Keratinocyte (primary cell): ENCODE data around the gene HPSE2. TPM values are rescaled to one million over a fixed set of nuclear protein-coding genes. Genes with fewer than 3 reads are reported as not detected.

Source experiments
- DNase-seq: peaks from one replicate; pipeline ENCODE4 v3.0.0-alpha.2; 2011; ENCODE audit warnings: low read depth, missing footprints, low spot score
- FAIRE-seq: peaks from 2 replicates; lab custom pipeline; 2011; peaks lifted over from hg19 to GRCh38; lab: Jason Lieb, UNC
- H2AFZ ChIP-seq: 2 replicates; pipeline ENCODE4 v1.6.0; 2012; ENCODE audit warnings: low read length, control low read depth, inconsistent platforms; ENCODE audit not compliant: control insufficient read depth
- H3K27ac ChIP-seq: 2 replicates; pipeline ENCODE4 v1.5.1; 2011; ENCODE audit warnings: low read length; ENCODE audit not compliant: control insufficient read depth, insufficient read depth
- H3K27me3 ChIP-seq: 3 replicates; pipeline ENCODE4 v1.6.0; 2011; ENCODE audit warnings: low read length; ENCODE audit not compliant: control insufficient read depth, insufficient read depth; ENCODE audit errors: extremely low read depth
- H3K36me3 ChIP-seq, 2 experiments: 2 replicates in 1 of 2; 3 replicates in 1 of 2; pipeline ENCODE4 v1.5.1; 2011; ENCODE audit warnings: low read length in 2 of 2, mild to moderate bottlenecking in 1 of 2; ENCODE audit not compliant: control insufficient read depth in 2 of 2, insufficient read depth in 2 of 2; ENCODE audit errors: extremely low read depth in 1 of 2
- H3K4me1 ChIP-seq: 3 replicates; pipeline ENCODE4 v1.5.1; 2011; ENCODE audit warnings: low read length; ENCODE audit not compliant: control insufficient read depth, insufficient read depth; ENCODE audit errors: extremely low read depth
- H3K4me2 ChIP-seq: 3 replicates; pipeline ENCODE4 v1.6.0; 2011; ENCODE audit warnings: low read depth, low read length; ENCODE audit not compliant: control insufficient read depth, insufficient read depth; ENCODE audit errors: extremely low read depth
- H3K4me3 ChIP-seq, 3 experiments: fragments of 200-600 bp in 1 of 3; sonication (generic) in 1 of 3; 2 replicates in 2 of 3; 3 replicates in 1 of 3; pipeline ENCODE4 v1.5.1; 2011 to 2016; ENCODE audit warnings: low read length in 3 of 3, mild to moderate bottlenecking in 3 of 3, control low read depth in 2 of 3, inconsistent platforms in 1 of 3, low read depth in 1 of 3, mixed read lengths in 1 of 3, mixed run types in 1 of 3, moderate library complexity in 1 of 3; ENCODE audit not compliant: control insufficient read depth in 2 of 3, insufficient read depth in 2 of 3; ENCODE audit errors: extremely low read depth in 1 of 3
- H3K79me2 ChIP-seq: 2 replicates; pipeline ENCODE4 v1.6.0; 2012; ENCODE audit warnings: low read length; ENCODE audit not compliant: control insufficient read depth, insufficient read depth
- H3K9ac ChIP-seq: 3 replicates; pipeline ENCODE4 v1.6.0; 2011; ENCODE audit warnings: low read length; ENCODE audit not compliant: control insufficient read depth, insufficient read depth; ENCODE audit errors: extremely low read depth
- H3K9me1 ChIP-seq: 3 replicates; pipeline ENCODE4 v1.6.0; 2011; ENCODE audit warnings: low read length; ENCODE audit not compliant: control insufficient read depth, insufficient read depth; ENCODE audit errors: extremely low read depth
- H3K9me3 ChIP-seq: 2 replicates; pipeline ENCODE4 v1.5.1; 2012; ENCODE audit warnings: low read depth, low read length; ENCODE audit not compliant: control insufficient read depth
- H4K20me1 ChIP-seq: 3 replicates; pipeline ENCODE4 v1.6.0; 2011; ENCODE audit warnings: low read length; ENCODE audit not compliant: control insufficient read depth, insufficient read depth; ENCODE audit errors: extremely low read depth
- CTCF ChIP-seq, 3 experiments: IDR thresholded peaks in 1 of 3; conservative IDR thresholded peaks in 1 of 3; optimal IDR thresholded peaks in 1 of 3; 2 replicates in 2 of 3; 3 replicates in 1 of 3; pipeline versions ENCODE3 to v1.5.1; 2011; ENCODE audit warnings: low read length in 3 of 3, mild to moderate bottlenecking in 3 of 3, moderate library complexity in 2 of 3, control low read depth in 1 of 3, inconsistent platforms in 1 of 3; ENCODE audit not compliant: insufficient read depth in 2 of 3; ENCODE audit errors: extremely low read depth in 1 of 3
- EZH2 ChIP-seq: IDR thresholded peaks from one replicate; pipeline ENCODE4 v1.6.1; 2012; ENCODE audit warnings: inconsistent platforms, mild to moderate bottlenecking, low read length, moderate library complexity
- dilution Hi-C: fragments of 300-500 bp; cut with MboI; formaldehyde crosslinking; loops from one replicate; pipeline ENCODE4 v1.7.0; 2020; ENCODE audit warnings: low sequenced_read_pairs; ENCODE audit not compliant: extremely low pct_ligation_motif_present
- polyA plus RNA-seq, 5 experiments: library from polyadenylated mRNA; depleted of rRNA in 3 of 5; stranded (reverse) in 3 of 5; stranded (forward) in 1 of 5; unstranded in 1 of 5; fragments of >200 nt; gene quantifications; 1 replicate in 1 of 5; 2 replicates in 3 of 5; 3 replicates in 1 of 5; pipeline versions ENCODE4 v1.2.1 to v1.2.3, GENCODE V29; 2011 to 2012; ENCODE audit warnings: missing spikeins in 2 of 5, low read depth in 1 of 5, low replicate concordance in 1 of 5

Gene HPSE2
- polyA plus RNA-seq, 1 donor (not counting 4 experiments of a cell fraction or from before 2014, with no cell fraction given): 0.01 TPM

- H3K9me1 ChIP-seq: no peaks in the 10 kb centered on the region
- TF ChIP-seq CTCF (optimal IDR thresholded peaks at IDR 0.05 in 1 of 3, IDR thresholded peaks at IDR 0.05 in 1 of 3, conservative IDR thresholded peaks at IDR 0.05 in 1 of 3; ENCODE audit: extremely low read depth in 1 of 3, insufficient read depth in 2 of 3, low read length in 3 of 3) (no peak), EZH2 (no peak)
- no peaks in the 10 kb centered on the region for H3K79me2 ChIP-seq
- no peak overlapping the region for H3K4me3 ChIP-seq
- no peak overlapping the region for H3K4me2 ChIP-seq
- no peak overlapping the region for H2AFZ ChIP-seq
- no peak for DNase-seq
- no peak for FAIRE-seq
- dilution Hi-C loops: no loop called here
- no peaks in the 10 kb centered on the region for H3K9me3 ChIP-seq
- H4K20me1 ChIP-seq: no peaks in the 10 kb centered on the region
- H3K36me3 ChIP-seq: no peaks in the 10 kb centered on the region
- H3K9ac ChIP-seq: no peak overlapping the region
- H3K27me3 ChIP-seq: peaks cover 3% of the 10 kb centered on the region
- no peak overlapping the region for H3K27ac ChIP-seq
- no peaks in the 10 kb centered on the region for H3K4me1 ChIP-seq
Measured at GRCh38 chr10:98644466-98644865, 591.2 kb downstream of the HPSE2 start.

GRCh38 chr10:98642281-98642680 lies 593.4 kb downstream of the HPSE2 start:
- no peak for TF ChIP-seq EZH2
- TF ChIP-seq CTCF (optimal IDR thresholded peaks at IDR 0.05 in 1 of 3, IDR thresholded peaks at IDR 0.05 in 1 of 3, conservative IDR thresholded peaks at IDR 0.05 in 1 of 3; ENCODE audit: extremely low read depth in 1 of 3, insufficient read depth in 2 of 3, low read length in 3 of 3): no peak
- Histone ChIP-seq H3K27me3 (no peaks in the 10 kb centered on the region), H3K27ac (no peak overlapping the region), H3K36me3 (no peaks in the 10 kb centered on the region), H3K9me1 (no peaks in the 10 kb centered on the region), H3K4me1 (peaks cover 5% of the 10 kb centered on the region), H3K4me2 (no peak overlapping the region), H2AFZ (no peak overlapping the region), H3K4me3 (no peak overlapping the region), H3K9me3 (no peaks in the 10 kb centered on the region), H4K20me1 (no peaks in the 10 kb centered on the region), H3K79me2 (no peaks in the 10 kb centered on the region), H3K9ac (no peak overlapping the region)
- DNase-seq (no peak), FAIRE-seq (no peak)
- dilution Hi-C loops: no loop called here
